H1 (cell line): ENCODE data around the gene CELA1. TPM values are rescaled to one million over a fixed set of nuclear protein-coding genes. Genes with fewer than 3 reads are reported as not detected.

Experiments used
- CTCF ChIA-PET: fragments of 300-600 bp; sonication (Branson Sonifier 250); formaldehyde crosslinking; loops from one replicate; lab custom pipeline; 2021; ENCODE audit not compliant: partially characterized antibody; lab: Charles Lee
- POLR2A ChIA-PET: fragments of 300-600 bp; sonication (Branson Sonifier 250); formaldehyde crosslinking; loops from one replicate; lab custom pipeline; 2021; ENCODE audit warnings: inconsistent platforms; ENCODE audit not compliant: partially characterized antibody; lab: Charles Lee
- DNase-seq, 2 experiments: peaks; one replicate each; pipeline versions ENCODE4 v3.0.0 to v3.0.0-alpha.2; 2010 to 2022; ENCODE audit warnings: low spot score in 2 of 2, low read depth in 1 of 2, mixed read lengths in 1 of 2
- FAIRE-seq: peaks from 2 replicates; lab custom pipeline; 2011; peaks lifted over from hg19 to GRCh38; lab: Jason Lieb, UNC
- H2AFZ ChIP-seq: 2 replicates; pipeline ENCODE4 v1.8.1; 2012; ENCODE audit warnings: low read length, inconsistent platforms
- H2AK5ac ChIP-seq: 2 replicates; pipeline ENCODE4 v1.6.1; 2013; ENCODE audit warnings: low read depth, low read length
- H2BK120ac ChIP-seq: replicated peaks from 2 replicates; pipeline ENCODE3; 2013; ENCODE audit warnings: low read depth, low read length, inconsistent platforms
- H2BK12ac ChIP-seq: 2 replicates; pipeline ENCODE4 v1.6.1; 2013; ENCODE audit warnings: low read depth, low read length
- H2BK15ac ChIP-seq: 2 replicates; pipeline ENCODE4 v1.6.1; 2013; ENCODE audit warnings: low read length
- H2BK20ac ChIP-seq: 2 replicates; pipeline ENCODE4 v1.6.1; 2013; ENCODE audit warnings: low read length
- H2BK5ac ChIP-seq: 2 replicates; pipeline ENCODE4 v1.6.1; 2013; ENCODE audit warnings: low read depth, low read length
- H3K14ac ChIP-seq: 2 replicates; pipeline ENCODE4 v1.6.1; 2013; ENCODE audit warnings: inconsistent platforms; ENCODE audit not compliant: insufficient read length
- H3K18ac ChIP-seq: 2 replicates; pipeline ENCODE4 v1.6.1; 2013; ENCODE audit warnings: low read length; ENCODE audit errors: extremely low read depth
- H3K23ac ChIP-seq: 2 replicates; pipeline ENCODE4 v1.6.1; 2013; ENCODE audit warnings: inconsistent platforms; ENCODE audit not compliant: insufficient read length
- H3K23me2 ChIP-seq: 2 replicates; pipeline ENCODE4 v1.6.1; 2013; ENCODE audit warnings: low read depth, low read length
- H3K27ac ChIP-seq: 2 replicates; pipeline ENCODE4 v1.6.1; 2011; ENCODE audit warnings: low read depth, low read length, inconsistent platforms
- H3K27me3 ChIP-seq, 4 experiments: replicated peaks in 1 of 4; 1 replicate in 1 of 4; 2 replicates in 3 of 4; pipeline versions ENCODE4 v1.6.1 to v1.8.1; 2011 to 2013; ENCODE audit warnings: low read length in 3 of 4, mild to moderate bottlenecking in 3 of 4, inconsistent platforms in 2 of 4, mixed read lengths in 2 of 4, moderate library complexity in 1 of 4; ENCODE audit not compliant: control insufficient read depth in 3 of 4, insufficient read depth in 3 of 4; ENCODE audit errors: extremely low read depth in 1 of 4
- H3K36me3 ChIP-seq, 4 experiments: 2 replicates each; pipeline versions ENCODE4 v1.6.1 to v1.8.1; 2011 to 2013; ENCODE audit warnings: mild to moderate bottlenecking in 4 of 4, low read length in 3 of 4, moderate library complexity in 2 of 4, control low read depth in 1 of 4, inconsistent platforms in 1 of 4; ENCODE audit not compliant: insufficient read depth in 4 of 4, control insufficient read depth in 2 of 4
- H3K4ac ChIP-seq: replicated peaks from 2 replicates; pipeline ENCODE3; 2013; ENCODE audit warnings: low read length, low read depth, mixed read lengths, inconsistent platforms; ENCODE audit not compliant: insufficient read length
- H3K4me1 ChIP-seq, 4 experiments: replicated peaks in 1 of 4; 1 replicate in 1 of 4; 2 replicates in 3 of 4; pipeline versions ENCODE4 v1.6.1 to v1.8.1; 2011 to 2013; ENCODE audit warnings: low read length in 3 of 4, inconsistent platforms in 2 of 4, mixed read lengths in 1 of 4; ENCODE audit not compliant: insufficient read depth in 4 of 4, control insufficient read depth in 3 of 4
- H3K4me2 ChIP-seq, 2 experiments: 2 replicates each; pipeline versions ENCODE4 v1.6.1 to v1.8.1; 2011 to 2013; ENCODE audit warnings: low read depth in 2 of 2, low read length in 2 of 2, control low read depth in 1 of 2, inconsistent platforms in 1 of 2, mild to moderate bottlenecking in 1 of 2; ENCODE audit not compliant: insufficient read depth in 1 of 2
- H3K4me3 ChIP-seq, 4 experiments: fragments of 200-600, 300-600 bp in 1 of 4; sonication (generic), shearing (Covaris generic), sonication (Bioruptor Twin) in 1 of 4; 2 replicates each; pipeline versions ENCODE4 v1.5.1 to v1.8.1; 2011 to 2016; ENCODE audit warnings: low read length in 4 of 4, low read depth in 3 of 4, control low read depth in 2 of 4, inconsistent platforms in 2 of 4, mild to moderate bottlenecking in 2 of 4, mixed read lengths in 1 of 4, moderate library complexity in 1 of 4; ENCODE audit not compliant: insufficient read depth in 2 of 4; ENCODE audit errors: extremely low read depth in 1 of 4
- H3K56ac ChIP-seq: replicated peaks from 2 replicates; pipeline ENCODE3; 2013; ENCODE audit warnings: low read depth, mild to moderate bottlenecking, mixed read lengths, low read length, inconsistent platforms; ENCODE audit not compliant: insufficient read length
- H3K79me1 ChIP-seq: 2 replicates; pipeline ENCODE4 v1.6.1; 2013; ENCODE audit warnings: low read depth, low read length, control low read depth
- H3K79me2 ChIP-seq, 2 experiments: 2 replicates each; pipeline versions ENCODE4 v1.6.1 to v1.8.1; 2012 to 2013; ENCODE audit warnings: low read length in 2 of 2, mild to moderate bottlenecking in 2 of 2, inconsistent platforms in 1 of 2; ENCODE audit not compliant: insufficient read depth in 2 of 2, control insufficient read depth in 1 of 2
- H3K9ac ChIP-seq, 4 experiments: replicated peaks in 1 of 4; 1 replicate in 1 of 4; 2 replicates in 3 of 4; pipeline versions ENCODE4 v1.6.1 to v1.8.1; 2011 to 2013; ENCODE audit warnings: low read depth in 3 of 4, low read length in 3 of 4, control low read depth in 2 of 4, mild to moderate bottlenecking in 2 of 4, moderate library complexity in 2 of 4, inconsistent platforms in 1 of 4; ENCODE audit errors: extremely low read depth in 1 of 4
- H3K9me3 ChIP-seq, 2 experiments: 2 replicates each; pipeline versions ENCODE4 v1.6.1 to v1.8.1; 2012 to 2013; ENCODE audit warnings: mild to moderate bottlenecking in 2 of 2, moderate library complexity in 2 of 2, control low read depth in 1 of 2, inconsistent platforms in 1 of 2, low read depth in 1 of 2, low read length in 1 of 2, mixed read lengths in 1 of 2; ENCODE audit not compliant: insufficient read depth in 2 of 2
- H4K20me1 ChIP-seq, 2 experiments: replicated peaks in 1 of 2; 2 replicates each; pipeline versions ENCODE3 to v1.8.1; 2011 to 2013; ENCODE audit warnings: inconsistent platforms in 2 of 2, low read length in 2 of 2, mild to moderate bottlenecking in 1 of 2; ENCODE audit not compliant: insufficient read depth in 2 of 2, control insufficient read depth in 1 of 2
- H4K5ac ChIP-seq: 2 replicates; pipeline ENCODE4 v1.6.1; 2013; ENCODE audit warnings: low read length, low read depth, mixed read lengths, inconsistent platforms; ENCODE audit not compliant: insufficient read length
- H4K8ac ChIP-seq: 2 replicates; pipeline ENCODE4 v1.8.0; 2013; ENCODE audit warnings: mild to moderate bottlenecking, moderate library complexity, low read length, inconsistent platforms; ENCODE audit not compliant: insufficient read depth; ENCODE audit errors: extremely low read depth
- H4K91ac ChIP-seq: replicated peaks from 2 replicates; pipeline ENCODE3; 2013; ENCODE audit warnings: low read length, mixed read lengths, inconsistent platforms; ENCODE audit not compliant: insufficient read length
- ASH2L ChIP-seq: fragments of 200-600, 300-600 bp; sonication (generic); IDR thresholded peaks from one replicate; pipeline ENCODE4 v1.7.1; 2017; ENCODE audit warnings: low read length
- BACH1 ChIP-seq: IDR thresholded peaks from 2 replicates; pipeline ENCODE4 v1.6.1; 2012; ENCODE audit warnings: low read length, improper control_type of control experiment
- BCL11A ChIP-seq, 2 experiments: IDR thresholded peaks; one replicate each; pipeline ENCODE4 v1.6.1; 2011; ENCODE audit warnings: low read depth in 2 of 2, low read length in 2 of 2, mild to moderate bottlenecking in 2 of 2
- CHD1 ChIP-seq: IDR thresholded peaks from 2 replicates; pipeline ENCODE4 v1.6.1; 2012; ENCODE audit warnings: low read depth, low read length, improper control_type of control experiment
- CREB1 ChIP-seq: IDR thresholded peaks from 2 replicates; pipeline ENCODE4 v1.6.1; 2012; ENCODE audit warnings: inconsistent platforms
- E2F6 ChIP-seq: IDR thresholded peaks from 2 replicates; pipeline ENCODE4 v1.6.1; 2012; ENCODE audit warnings: inconsistent platforms
- EGR1 ChIP-seq: IDR thresholded peaks from 2 replicates; pipeline ENCODE4 v1.6.1; 2011; ENCODE audit warnings: low read depth, low read length, borderline replicate concordance
- KDM1A ChIP-seq: fragments of 200-600, 300-600 bp; sonication (generic); IDR thresholded peaks from 2 replicates; pipeline ENCODE4 v1.7.1; 2016; ENCODE audit warnings: mild to moderate bottlenecking, low read length, borderline replicate concordance
- KDM4A ChIP-seq: IDR thresholded peaks from one replicate; pipeline ENCODE4 v1.7.1; 2012; ENCODE audit warnings: low read depth, mild to moderate bottlenecking, moderate library complexity, low read length, inconsistent platforms; ENCODE audit not compliant: severe bottlenecking
- MAFK ChIP-seq: IDR thresholded peaks from 2 replicates; pipeline ENCODE4 v1.6.1; 2012; ENCODE audit warnings: low read depth, mild to moderate bottlenecking, improper control_type of control experiment, low read length
- RBBP5 ChIP-seq: IDR thresholded peaks from 2 replicates; pipeline ENCODE4 v1.7.1; 2012; ENCODE audit warnings: low read depth, mild to moderate bottlenecking, inconsistent platforms, low read length, moderate library complexity, borderline replicate concordance
- RFX5 ChIP-seq: IDR thresholded peaks from 2 replicates; pipeline ENCODE4 v1.6.1; 2011; ENCODE audit warnings: low read depth, low read length, improper control_type of control experiment, borderline replicate concordance
- SAP30 ChIP-seq: fragments of 300-600 bp; sonication (generic); IDR thresholded peaks from 2 replicates; pipeline ENCODE4 v1.7.1; 2012; ENCODE audit warnings: low read length, moderate library complexity, mild to moderate bottlenecking, inconsistent platforms; ENCODE audit not compliant: insufficient read depth, insufficient replicate concordance
- SP2 ChIP-seq: IDR thresholded peaks from 2 replicates; pipeline ENCODE4 v1.6.1; 2012; ENCODE audit warnings: mild to moderate bottlenecking, low read length, inconsistent platforms
- TEAD4 ChIP-seq: IDR thresholded peaks from 2 replicates; pipeline ENCODE4 v1.6.1; 2012; ENCODE audit warnings: low read depth, low read length, inconsistent platforms, mixed read lengths
- WGBS, 2 experiments: shearing (Covaris generic) in 1 of 2; methylation state at CpG; one replicate each; pipeline versions ENCODE4 v1.1.6 to v1.1.7; 2013 to 2015; ENCODE audit warnings: low lambda C conversion rate in 2 of 2, mixed read lengths in 2 of 2, inconsistent platforms in 1 of 2, low coverage in 1 of 2, missing lambda C conversion rate in 1 of 2; ENCODE audit not compliant: insufficient replicate concordance in 2 of 2, insufficient coverage in 1 of 2, insufficient read length in 1 of 2; ENCODE audit errors: extremely low coverage in 1 of 2, missing lambda C conversion rate in 1 of 2; 5-methylcytosine and 5-hydroxymethylcytosine counted together
- polyA plus RNA-seq, 7 experiments: library from polyadenylated mRNA; depleted of rRNA in 3 of 7; stranded (reverse) in 5 of 7; unstranded in 2 of 7; fragments of >200 nt in 5 of 7; fragments of 200-250 nt in 2 of 7; gene quantifications; 1 replicate in 5 of 7; 2 replicates in 1 of 7; 4 replicates in 1 of 7; pipeline versions ENCODE4 v1.2.1 to v1.2.3, GENCODE V29; 2011 to 2013; ENCODE audit warnings: missing spikeins in 2 of 7, mixed read lengths in 2 of 7
- total RNA-seq: library from RNA; stranded (reverse); fragmentation: NEBNext Ultra II Directional; extraction: Animal tissue kit (Norgen Biotek cat#: 25700); gene quantifications from 2 replicates; pipeline ENCODE4 v1.2.1, GENCODE V29; 2021

Gene CELA1
- total and polyA plus RNA-seq, 2 of the 8 experiments (the other 6 are each of a cell fraction or from before 2014, with no cell fraction given): 0.09 TPM; not detected in 1

DNA sequence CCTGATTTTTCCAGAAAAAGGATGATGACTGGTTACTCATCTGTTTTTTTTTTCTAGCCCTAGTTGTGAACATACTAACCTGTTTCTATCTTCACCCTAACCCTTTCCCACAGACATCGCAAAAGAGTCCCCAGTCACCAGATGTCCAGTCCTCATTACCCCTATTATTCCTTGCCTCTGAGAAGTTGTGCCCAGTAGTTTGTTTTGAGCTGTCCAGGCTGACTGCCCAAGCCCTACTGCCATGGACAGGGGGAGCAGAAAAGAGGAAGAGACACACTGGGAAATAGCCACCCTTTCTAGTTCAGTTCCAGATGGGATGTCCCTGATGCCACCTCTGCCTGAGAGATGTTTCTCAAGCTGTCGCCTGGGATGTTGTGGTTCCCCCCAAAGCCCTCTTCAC lies 13.8 kb upstream of the CELA1 start:
- H3K9me3 ChIP-seq: no peaks in the 10 kb centered on the region
- no peaks in the 10 kb centered on the region for H3K79me1 ChIP-seq
- no peaks in the 10 kb centered on the region; a peak in 1 of 7 replicates for H3K4me1 ChIP-seq
- no peaks in the 10 kb centered on the region for H3K79me2 ChIP-seq
- H2AK5ac ChIP-seq: no peak overlapping the region
- no peaks in the 10 kb centered on the region for H3K23me2 ChIP-seq
- no peak overlapping the region for H2BK12ac ChIP-seq
- ChIA-PET POLR2A (interaction anchor here (1.1 to 1.4 kb wide), 3 partner anchors 8 to 12 kb away, joined by 3 to 4 read pairs (median 4); no protein-coding TSS in a partner anchor), CTCF (interaction anchor here (0.6 to 4.4 kb wide), 6 partner anchors 10 to 97 kb away, joined by 3 to 44 read pairs (median 4); no protein-coding TSS in a partner anchor)
- H3K23ac ChIP-seq: no peak overlapping the region
- no peak overlapping the region for H3K14ac ChIP-seq
- TF ChIP-seq BCL11A (IDR thresholded peaks at IDR 0.05; ENCODE audit: low read depth in 2 of 2, low read length in 2 of 2) (no peak), ASH2L (no peak), SP2 (no peak), EGR1 (no peak), BACH1 (no peak), RBBP5 (no peak), RFX5 (no peak), SAP30 (no peak), CREB1 (no peak), CHD1 (no peak), KDM4A (no peak), KDM1A (no peak), TEAD4 (no peak), MAFK (no peak), E2F6 (no peak)
- no peak for DNase-seq
- H3K4ac ChIP-seq: no peak overlapping the region
- no peaks in the 10 kb centered on the region for H3K27me3 ChIP-seq
- no peak overlapping the region for H4K5ac ChIP-seq
- no peak overlapping the region; a peak in 1 of 8 replicates for H3K4me3 ChIP-seq
- H2AFZ ChIP-seq: no peak overlapping the region
- no peak overlapping the region for H3K9ac ChIP-seq
- H2BK5ac ChIP-seq: no peak overlapping the region
- no peak overlapping the region for H2BK20ac ChIP-seq
- H4K91ac ChIP-seq: no peak overlapping the region
- H4K20me1 ChIP-seq: no peaks in the 10 kb centered on the region
- H3K18ac ChIP-seq: no peak overlapping the region
- no peak overlapping the region for H3K56ac ChIP-seq
- H2BK15ac ChIP-seq: no peak overlapping the region
- H3K27ac ChIP-seq: no peak overlapping the region
- no peak overlapping the region for H2BK120ac ChIP-seq
- no peak for FAIRE-seq
- 81% methylated on average over 2 of the region's 2 CpGs; no CpG with 5 or more reads in 1 of the 2 experiments for WGBS, 2 experiments
- H4K8ac ChIP-seq: no peak overlapping the region
- no peak overlapping the region for H3K4me2 ChIP-seq
- H3K36me3 ChIP-seq: peaks cover 0 to 17% (median 3%) of the 10 kb centered on the region in 4 experiments; a peak in 4 of 8 replicates
